ENCODE measurements around the gene GPHN.

- TF ChIP-seq REST (IDR thresholded peaks at IDR 0.05; ENCODE audit: insufficient read depth in 1 of 2, low read depth in 2 of 2, low read length in 2 of 2) (no peak), POLR2AphosphoS5 (IDR thresholded peaks at IDR 0.05; ENCODE audit: low read depth, low read length) (no peak), TAF1 (IDR thresholded peaks at IDR 0.05; ENCODE audit: borderline replicate concordance, insufficient read depth, low read length) (no peak)
Measured at GRCh38 chr14:66596241-66596985, 88.5 kb downstream of the GPHN start.

Measured in PFSK-1 (cell line).